D721Med (cell line): ENCODE results near the gene CAPZB.

ENCODE experiments used
- DNase-seq: peaks from one replicate; pipeline ENCODE4 v3.0.0; 2011; ENCODE audit warnings: low spot score; ENCODE audit not compliant: insufficient read length
- FAIRE-seq: peaks from 2 replicates; lab custom pipeline; 2011; peaks lifted over from hg19 to GRCh38; lab: Jason Lieb, UNC
- TF ChIP-seq, protein P1 (sequence below): IDR thresholded peaks from 2 replicates; pipeline ENCODE4 v1.5.1; 2012; ENCODE audit warnings: mild to moderate bottlenecking, control low read depth; ENCODE audit not compliant: insufficient read depth; ENCODE audit errors: missing control alignments

The CAPZB gene

DNA sequence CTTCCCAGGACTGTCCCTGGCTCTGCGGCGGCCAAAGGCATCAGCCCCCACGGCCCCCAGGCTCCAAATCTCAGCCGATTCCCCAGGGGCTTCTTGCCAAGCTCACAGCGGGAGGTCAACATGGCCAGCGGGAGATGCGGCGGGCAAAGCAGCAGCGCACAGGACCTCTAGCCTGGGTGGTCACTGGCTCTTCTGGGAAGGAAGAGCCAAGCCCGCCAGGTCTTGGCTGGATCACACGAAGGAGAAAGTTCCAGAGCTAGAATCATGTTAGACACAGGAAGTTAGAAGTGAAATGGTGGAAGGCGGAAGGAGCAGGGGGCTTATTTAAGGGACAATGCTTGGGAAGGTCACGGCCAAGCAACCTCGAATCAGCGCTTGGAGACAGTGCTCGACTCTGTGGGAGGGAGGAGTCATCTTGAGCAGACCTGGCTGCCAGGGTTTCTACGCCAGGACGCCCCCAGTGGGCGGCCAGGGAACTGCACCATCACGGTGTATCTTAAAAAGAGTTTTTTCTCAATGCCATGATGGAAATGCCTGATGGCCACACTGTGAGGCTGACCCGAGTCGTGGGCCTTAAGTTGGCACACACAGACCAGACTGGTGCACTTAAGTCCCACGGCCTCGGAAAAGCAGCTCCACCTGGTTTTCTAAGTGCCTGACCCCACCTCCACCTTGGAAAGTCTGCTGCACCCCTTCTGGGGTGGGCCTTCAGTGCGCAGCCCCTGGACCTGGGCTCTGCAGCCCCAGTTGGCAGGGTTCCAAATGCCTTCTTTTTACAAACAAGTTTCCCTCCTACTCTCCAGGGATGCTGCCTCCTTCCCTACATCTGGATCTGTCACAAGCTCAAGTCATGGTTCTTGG is 143.9 kb downstream of the CAPZB start:
- DNase-seq (peak; percentile 51), FAIRE-seq (no peak)
- TF ChIP-seq, protein P1, sequence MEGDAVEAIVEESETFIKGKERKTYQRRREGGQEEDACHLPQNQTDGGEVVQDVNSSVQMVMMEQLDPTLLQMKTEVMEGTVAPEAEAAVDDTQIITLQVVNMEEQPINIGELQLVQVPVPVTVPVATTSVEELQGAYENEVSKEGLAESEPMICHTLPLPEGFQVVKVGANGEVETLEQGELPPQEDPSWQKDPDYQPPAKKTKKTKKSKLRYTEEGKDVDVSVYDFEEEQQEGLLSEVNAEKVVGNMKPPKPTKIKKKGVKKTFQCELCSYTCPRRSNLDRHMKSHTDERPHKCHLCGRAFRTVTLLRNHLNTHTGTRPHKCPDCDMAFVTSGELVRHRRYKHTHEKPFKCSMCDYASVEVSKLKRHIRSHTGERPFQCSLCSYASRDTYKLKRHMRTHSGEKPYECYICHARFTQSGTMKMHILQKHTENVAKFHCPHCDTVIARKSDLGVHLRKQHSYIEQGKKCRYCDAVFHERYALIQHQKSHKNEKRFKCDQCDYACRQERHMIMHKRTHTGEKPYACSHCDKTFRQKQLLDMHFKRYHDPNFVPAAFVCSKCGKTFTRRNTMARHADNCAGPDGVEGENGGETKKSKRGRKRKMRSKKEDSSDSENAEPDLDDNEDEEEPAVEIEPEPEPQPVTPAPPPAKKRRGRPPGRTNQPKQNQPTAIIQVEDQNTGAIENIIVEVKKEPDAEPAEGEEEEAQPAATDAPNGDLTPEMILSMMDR, result peak; percentile 72

DNA sequence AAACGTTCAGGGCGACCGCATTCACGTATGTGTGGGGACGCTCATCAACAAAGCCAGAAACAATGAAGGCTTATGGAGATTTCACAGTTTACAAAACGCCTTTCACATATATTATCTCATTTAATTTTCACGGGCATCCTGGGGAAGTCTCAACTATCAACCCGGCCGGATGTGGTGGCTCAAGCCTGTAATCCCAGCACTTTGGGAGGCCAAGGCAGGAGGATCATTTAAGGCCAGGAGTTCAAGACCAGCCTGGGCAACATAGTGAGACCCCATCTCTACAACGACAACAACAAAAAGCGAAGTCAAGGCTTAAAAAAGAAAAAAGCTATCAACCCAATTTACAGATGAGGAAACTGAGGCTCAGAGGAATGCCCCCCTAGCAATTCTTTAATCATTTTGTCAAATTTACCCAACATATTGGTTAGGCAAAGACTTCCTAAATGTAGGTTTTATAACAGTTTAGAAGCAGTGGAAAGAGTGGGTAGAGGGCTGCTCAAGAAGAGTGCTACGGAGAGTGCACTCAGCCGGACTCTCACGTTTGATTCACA is 144.9 kb downstream of the CAPZB start:
- FAIRE-seq, result no peak
- TF ChIP-seq, protein P1, result no peak
- DNase-seq, result no peak

DNA sequence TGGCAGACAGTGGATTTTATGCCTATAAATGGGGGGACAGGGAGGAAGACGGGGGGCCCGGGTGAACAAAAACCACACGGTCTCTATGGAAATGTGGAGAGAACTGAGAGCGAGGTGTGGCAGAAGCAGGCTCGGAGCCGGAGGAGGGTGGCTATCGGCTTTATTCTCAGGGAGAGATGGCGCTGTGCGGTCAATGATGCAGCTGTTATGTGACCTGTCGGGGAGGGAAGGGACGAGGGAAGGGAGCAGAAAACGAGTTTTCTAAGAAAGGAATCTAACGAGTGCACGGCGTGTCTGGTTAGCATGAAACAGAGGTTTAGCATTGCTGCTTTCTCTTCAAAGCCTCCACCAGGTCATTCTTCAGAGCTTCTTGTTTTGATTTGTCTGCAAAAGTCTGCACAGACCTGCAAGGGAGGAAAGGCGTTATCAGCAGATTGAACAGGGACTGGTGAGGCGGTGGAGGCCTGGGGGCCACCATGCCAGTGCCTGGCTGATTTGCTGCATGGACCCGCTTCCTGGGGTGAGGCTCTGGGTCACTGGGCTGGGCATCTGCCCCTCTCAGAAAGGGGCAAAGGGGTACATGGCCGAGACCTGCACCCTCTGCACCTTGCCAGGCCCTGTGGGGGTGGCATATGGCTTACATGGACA is 146.0 kb downstream of the CAPZB start:
- TF ChIP-seq, protein P1, result no peak

DNA sequence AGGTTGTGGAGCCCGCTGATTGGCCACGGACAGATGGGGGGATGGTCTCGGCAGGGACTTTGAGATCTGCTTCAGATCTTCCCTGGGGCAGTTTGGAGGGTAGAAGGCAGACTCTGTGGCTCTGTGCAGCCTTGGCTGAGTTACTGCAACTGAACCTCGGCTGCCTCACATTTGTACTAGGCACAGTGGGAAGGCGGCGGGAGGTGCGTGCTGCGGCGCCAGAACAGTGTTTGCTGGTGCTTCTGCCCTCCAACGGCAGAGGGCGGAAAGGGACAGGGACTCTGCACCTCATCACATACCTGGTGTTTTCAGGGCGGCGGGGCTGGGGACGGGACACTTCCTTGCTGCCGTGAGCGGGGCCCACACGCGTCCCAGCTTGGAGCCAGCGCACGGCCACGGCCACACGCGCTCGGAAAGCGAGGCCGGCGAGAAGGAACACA is 147.0 kb downstream of the CAPZB start:
- DNase-seq (no peak), FAIRE-seq (no peak)
- TF ChIP-seq, protein P1, result no peak

More for the DNA sequence above, 146.0 kb downstream of the CAPZB start:
- no peak for DNase-seq
- no peak for FAIRE-seq

DNA sequence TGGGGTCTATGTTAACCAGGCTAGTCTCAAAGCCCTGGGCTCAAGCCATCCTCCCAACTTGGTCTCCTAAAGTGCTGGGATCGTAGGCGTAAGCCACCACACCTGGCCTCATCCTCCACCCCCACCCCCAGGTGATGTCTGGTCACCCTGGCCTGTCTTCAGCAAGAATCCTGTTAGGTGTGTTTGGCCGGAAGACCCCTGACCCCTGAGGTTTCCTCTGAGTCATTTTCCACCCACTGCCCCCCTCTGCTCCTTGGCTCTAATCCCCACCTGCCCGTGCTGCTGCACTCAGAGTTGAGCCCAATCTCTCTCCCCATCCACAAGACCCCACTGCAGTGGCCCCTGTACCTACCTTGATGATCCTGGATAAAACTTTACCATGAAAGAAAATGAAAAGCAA is 148.1 kb downstream of the CAPZB start:
- no peak for DNase-seq

DNA sequence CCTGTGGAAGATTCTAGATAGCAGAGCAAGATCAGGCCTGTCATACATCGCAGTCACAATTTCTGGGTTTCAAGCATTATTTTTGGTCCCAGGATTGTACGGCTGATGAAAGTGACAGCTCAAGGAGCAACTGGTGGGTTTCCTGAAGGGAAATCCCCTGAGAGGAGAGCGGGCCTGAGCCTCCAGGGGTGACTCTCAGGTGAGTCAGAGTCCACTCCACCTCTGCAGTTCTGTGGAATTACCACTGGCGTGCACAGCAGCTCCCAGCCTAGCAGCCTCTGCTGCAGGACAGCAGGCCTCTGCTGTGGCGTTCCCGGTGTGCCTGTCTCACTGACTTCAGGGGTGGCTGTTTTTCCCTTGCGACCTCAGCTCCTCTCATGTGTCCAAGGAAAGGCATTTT is 148.8 kb downstream of the CAPZB start:
- FAIRE-seq (no peak), DNase-seq (no peak)
- TF ChIP-seq, protein P1, result no peak

More for the DNA sequence above, 148.1 kb downstream of the CAPZB start:
- TF ChIP-seq, protein P1, result no peak
- no peak for FAIRE-seq
